Mesenchymal stem cell (in vitro differentiated cells and primary cell): ENCODE measurements around the gene ARMC9.

Source experiments
- DNase-seq: peaks from one replicate; pipeline ENCODE4 v3.0.0-alpha.2; 2013
- H2AFZ ChIP-seq: one replicate; pipeline ENCODE4 v1.6.1; 2013; ENCODE audit warnings: low read depth, mild to moderate bottlenecking, control low read depth, inconsistent platforms, low read length, moderate library complexity
- H2AK5ac ChIP-seq: 2 replicates; pipeline ENCODE4 v1.6.1; 2013; ENCODE audit warnings: low read length, moderate library complexity, mild to moderate bottlenecking, inconsistent platforms; ENCODE audit not compliant: severe bottlenecking
- H2BK120ac ChIP-seq: one replicate; pipeline ENCODE4 v1.6.1; 2013; ENCODE audit warnings: low read depth, mild to moderate bottlenecking, inconsistent platforms, low read length, moderate library complexity
- H2BK12ac ChIP-seq, 2 experiments: one replicate each; pipeline ENCODE4 v1.6.1; 2013; ENCODE audit warnings: inconsistent platforms in 2 of 2, low read length in 2 of 2, mild to moderate bottlenecking in 2 of 2, moderate library complexity in 2 of 2, control low read depth in 1 of 2
- H2BK15ac ChIP-seq: one replicate; pipeline ENCODE4 v1.6.1; 2013; ENCODE audit warnings: mild to moderate bottlenecking, low read depth, inconsistent platforms; ENCODE audit not compliant: poor library complexity, severe bottlenecking
- H2BK5ac ChIP-seq: 2 replicates; pipeline ENCODE4 v1.6.1; 2013; ENCODE audit warnings: low read depth, mild to moderate bottlenecking, low read length, control low read depth, inconsistent platforms; ENCODE audit not compliant: poor library complexity, severe bottlenecking
- H3K14ac ChIP-seq, 2 experiments: one replicate each; pipeline ENCODE4 v1.6.1; 2013; ENCODE audit warnings: inconsistent platforms in 2 of 2, low read length in 2 of 2, control low read depth in 1 of 2, mild to moderate bottlenecking in 1 of 2, moderate library complexity in 1 of 2
- H3K18ac ChIP-seq, 2 experiments: one replicate each; pipeline ENCODE4 v1.6.1; 2013; ENCODE audit warnings: inconsistent platforms in 2 of 2, low read length in 2 of 2, control low read depth in 1 of 2, low read depth in 1 of 2, mild to moderate bottlenecking in 1 of 2
- H3K23ac ChIP-seq, 2 experiments: one replicate each; pipeline ENCODE4 v1.6.1; 2013; ENCODE audit warnings: inconsistent platforms in 2 of 2, low read length in 2 of 2, mild to moderate bottlenecking in 2 of 2, moderate library complexity in 2 of 2, control low read depth in 1 of 2
- H3K27ac ChIP-seq: 2 replicates; pipeline ENCODE4 v1.5.1; 2013; ENCODE audit warnings: mild to moderate bottlenecking, moderate library complexity, low read length, control low read depth, inconsistent platforms; ENCODE audit not compliant: poor library complexity, severe bottlenecking
- H3K27me3 ChIP-seq, 2 experiments: 2 replicates each; pipeline versions ENCODE4 v1.6.1 to v1.7.0; 2013; ENCODE audit warnings: low read length in 2 of 2, mild to moderate bottlenecking in 2 of 2, moderate library complexity in 2 of 2, control low read depth in 1 of 2, inconsistent platforms in 1 of 2; ENCODE audit not compliant: control insufficient read depth in 1 of 2, insufficient read depth in 1 of 2
- H3K36me3 ChIP-seq, 2 experiments: 2 replicates each; pipeline versions ENCODE4 v1.6.1 to v1.7.0; 2013; ENCODE audit warnings: low read length in 2 of 2, control low read depth in 1 of 2, inconsistent platforms in 1 of 2, low read depth in 1 of 2, mild to moderate bottlenecking in 1 of 2; ENCODE audit not compliant: insufficient read depth in 2 of 2, control insufficient read depth in 1 of 2
- H3K4ac ChIP-seq, 2 experiments: one replicate each; pipeline ENCODE4 v1.6.1; 2013; ENCODE audit warnings: inconsistent platforms in 2 of 2, low read length in 2 of 2, mild to moderate bottlenecking in 2 of 2, moderate library complexity in 2 of 2, control low read depth in 1 of 2, low read depth in 1 of 2
- H3K4me1 ChIP-seq: 2 replicates; pipeline ENCODE4 v1.6.1; 2013; ENCODE audit warnings: low read depth, low read length, control low read depth; ENCODE audit not compliant: control insufficient read depth, insufficient read depth
- H3K4me2 ChIP-seq: 2 replicates; pipeline ENCODE4 v1.6.1; 2013; ENCODE audit warnings: low read length, mild to moderate bottlenecking, inconsistent platforms; ENCODE audit not compliant: poor library complexity, severe bottlenecking
- H3K4me3 ChIP-seq, 2 experiments: 2 replicates each; pipeline versions ENCODE4 v1.5.1 to v1.7.0; 2013; ENCODE audit warnings: low read length in 2 of 2, mild to moderate bottlenecking in 2 of 2, control low read depth in 1 of 2, low read depth in 1 of 2; ENCODE audit not compliant: insufficient read depth in 1 of 2
- H3K79me1 ChIP-seq: replicated peaks from 2 replicates; pipeline ENCODE4 v1.6.1; 2013; ENCODE audit warnings: mild to moderate bottlenecking, control low read depth, low read length, inconsistent platforms; ENCODE audit not compliant: poor library complexity, severe bottlenecking
- H3K9ac ChIP-seq: 2 replicates; pipeline ENCODE4 v1.7.0; 2013; ENCODE audit warnings: mild to moderate bottlenecking, low read length, moderate library complexity
- H3K9me3 ChIP-seq: 2 replicates; pipeline ENCODE4 v1.7.0; 2013; ENCODE audit warnings: mild to moderate bottlenecking, low read length; ENCODE audit not compliant: control insufficient read depth
- H4K8ac ChIP-seq: one replicate; pipeline ENCODE4 v1.6.1; 2013; ENCODE audit warnings: inconsistent platforms, mild to moderate bottlenecking, low read length, moderate library complexity
- H4K91ac ChIP-seq: one replicate; pipeline ENCODE4 v1.6.1; 2013; ENCODE audit warnings: mild to moderate bottlenecking, low read length, inconsistent platforms
- WGBS: methylation state at CpG from one replicate; pipeline ENCODE4 v1.1.7; 2013; ENCODE audit warnings: mixed read lengths; 5-methylcytosine and 5-hydroxymethylcytosine counted together

Gene ARMC9

DNA sequence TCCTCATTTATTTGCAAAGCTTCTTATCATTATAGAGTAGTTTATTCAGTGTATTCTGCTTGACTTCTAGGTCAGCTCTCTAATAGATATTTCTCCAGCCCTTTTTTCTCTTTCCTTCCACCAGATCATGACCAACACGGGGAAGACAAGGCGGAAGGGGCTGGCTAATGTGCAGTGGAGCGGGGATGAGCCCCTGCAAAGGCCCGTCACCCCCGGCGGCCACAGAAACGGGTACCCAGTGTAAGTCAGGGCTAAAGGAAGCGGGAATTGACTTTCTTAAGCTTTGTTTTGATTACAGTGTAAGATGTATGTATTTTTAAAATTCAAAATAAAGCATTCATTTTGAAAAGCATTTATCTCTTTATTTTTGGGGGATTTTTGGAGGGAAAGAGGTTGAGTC is 146.4 kb downstream of the ARMC9 start:
- no peak overlapping the region for H3K4me2 ChIP-seq
- H2BK12ac ChIP-seq = no peak overlapping the region
- no peak overlapping the region for H3K4me3 ChIP-seq
- no peak overlapping the region for H2BK5ac ChIP-seq
- no peak overlapping the region for H3K4ac ChIP-seq
- no peak overlapping the region for H3K23ac ChIP-seq
- no peak overlapping the region for H2AK5ac ChIP-seq
- H4K91ac ChIP-seq = no peak overlapping the region
- H3K9me3 ChIP-seq = no peaks in the 10 kb centered on the region
- H3K9ac ChIP-seq = no peak overlapping the region
- no peak for DNase-seq
- no peaks in the 10 kb centered on the region for H3K4me1 ChIP-seq
- H2AFZ ChIP-seq = no peak overlapping the region
- H2BK120ac ChIP-seq = no peak overlapping the region
- H3K18ac ChIP-seq = no peak overlapping the region
- H3K79me1 ChIP-seq = peaks cover 10% of the 10 kb centered on the region
- no peak overlapping the region for H3K14ac ChIP-seq
- H4K8ac ChIP-seq = no peak overlapping the region
- H3K27me3 ChIP-seq = no peaks in the 10 kb centered on the region
- H2BK15ac ChIP-seq = no peak overlapping the region
- peaks cover 28 to 82% of the 10 kb centered on the region in 2 experiments for H3K36me3 ChIP-seq
- no peak overlapping the region for H3K27ac ChIP-seq
- WGBS = 96% methylated on average over 5 of the region's 8 CpGs

DNA sequence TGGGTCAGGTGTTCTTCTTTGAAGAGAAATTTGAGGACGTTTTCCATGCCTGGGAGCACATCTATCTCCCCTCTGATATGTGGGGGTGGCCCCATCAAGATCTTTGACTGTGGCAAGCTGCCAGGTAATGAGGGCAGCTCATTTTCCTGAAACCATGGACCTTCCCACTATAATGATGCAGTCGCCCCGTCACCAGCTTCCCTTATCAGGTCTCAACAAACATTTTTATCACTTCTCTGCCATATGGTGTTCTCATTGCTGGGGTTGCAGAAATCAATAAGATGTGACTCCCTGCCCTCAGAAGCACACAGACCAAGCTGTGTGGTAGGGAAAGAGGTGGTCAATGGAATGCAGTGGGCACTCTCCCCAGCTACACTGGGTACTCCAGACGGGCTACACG is 148.7 kb downstream of the ARMC9 start:
- 94% methylated on average over 1 of the region's 5 CpGs for WGBS
- H2BK5ac ChIP-seq = no peak overlapping the region

GRCh38 chr2:231347638-231348037 is 149.2 kb downstream of the ARMC9 start:
- no peak overlapping the region for H2AK5ac ChIP-seq
- H3K4ac ChIP-seq = no peak overlapping the region
- no peak overlapping the region for H3K4me3 ChIP-seq
- H2BK120ac ChIP-seq = no peak overlapping the region
- H3K9me3 ChIP-seq = no peaks in the 10 kb centered on the region
- H3K14ac ChIP-seq = no peak overlapping the region
- no peak overlapping the region for H2AFZ ChIP-seq
- no peak overlapping the region for H2BK15ac ChIP-seq
- H3K18ac ChIP-seq = no peak overlapping the region
- H3K27ac ChIP-seq = no peak overlapping the region
- no peak overlapping the region for H4K8ac ChIP-seq
- DNase-seq = no peak
- no peaks in the 10 kb centered on the region for H3K4me1 ChIP-seq
- no peak overlapping the region for H3K23ac ChIP-seq
- no peak overlapping the region for H4K91ac ChIP-seq
- H2BK12ac ChIP-seq = no peak overlapping the region
- H3K27me3 ChIP-seq = no peaks in the 10 kb centered on the region
- H3K36me3 ChIP-seq = peaks cover 14 to 54% of the 10 kb centered on the region in 2 experiments
- H3K9ac ChIP-seq = no peak overlapping the region
- no peak overlapping the region for H3K4me2 ChIP-seq
- no peak overlapping the region for H2BK5ac ChIP-seq
- peaks cover 6% of the 10 kb centered on the region for H3K79me1 ChIP-seq
- WGBS = 100% methylated on average over 1 of the region's 1 CpG

More for the DNA sequence above, 148.7 kb downstream of the ARMC9 start:
- no peak overlapping the region for H3K18ac ChIP-seq
- no peak overlapping the region for H3K14ac ChIP-seq
- H3K36me3 ChIP-seq = peaks cover 18 to 60% of the 10 kb centered on the region in 2 experiments
- no peak overlapping the region for H2BK120ac ChIP-seq
- no peak overlapping the region for H2AFZ ChIP-seq
- no peaks in the 10 kb centered on the region for H3K4me1 ChIP-seq
- H3K27ac ChIP-seq = no peak overlapping the region
- no peaks in the 10 kb centered on the region for H3K27me3 ChIP-seq
- no peak overlapping the region for H2BK15ac ChIP-seq
- H2AK5ac ChIP-seq = no peak overlapping the region
- no peak overlapping the region for H4K8ac ChIP-seq
- DNase-seq = no peak
- no peak overlapping the region for H3K4me2 ChIP-seq
- H2BK12ac ChIP-seq = no peak overlapping the region
- H3K79me1 ChIP-seq = peaks cover 6% of the 10 kb centered on the region
- H3K4ac ChIP-seq = no peak overlapping the region
- H3K4me3 ChIP-seq = no peak overlapping the region
- no peaks in the 10 kb centered on the region for H3K9me3 ChIP-seq
- H3K23ac ChIP-seq = no peak overlapping the region
- H3K9ac ChIP-seq = no peak overlapping the region
- H4K91ac ChIP-seq = no peak overlapping the region

DNA sequence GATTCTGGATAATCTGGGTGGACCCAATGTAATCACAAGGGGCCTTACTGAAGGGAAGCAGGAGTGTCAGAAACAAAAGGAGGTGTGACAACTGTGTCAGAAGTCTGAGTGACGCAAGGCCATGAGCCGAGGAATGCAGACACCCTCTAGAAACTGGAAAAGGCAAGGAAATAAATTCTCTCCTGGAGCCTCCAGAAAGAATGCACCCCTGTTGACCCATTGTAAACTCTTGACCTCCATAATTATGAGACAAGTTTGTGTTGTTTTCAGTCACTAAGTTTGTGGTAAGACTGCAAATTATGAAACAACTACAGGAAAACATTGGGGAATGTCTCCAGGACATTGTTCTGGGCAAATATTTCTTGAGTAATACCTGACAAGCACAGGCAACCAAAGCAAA is 149.7 kb downstream of the ARMC9 start:
- DNase-seq = peak; percentile 55
- no peak overlapping the region for H2BK120ac ChIP-seq
- no peak overlapping the region for H3K27ac ChIP-seq
- no peak overlapping the region for H3K4me2 ChIP-seq
- H3K36me3 ChIP-seq = peaks cover 14 to 51% of the 10 kb centered on the region in 2 experiments
- no peak overlapping the region for H3K9ac ChIP-seq
- no peak overlapping the region for H2BK15ac ChIP-seq
- peaks cover 4% of the 10 kb centered on the region for H3K79me1 ChIP-seq
- H2BK5ac ChIP-seq = no peak overlapping the region
- no peak overlapping the region for H3K23ac ChIP-seq
- no peak overlapping the region for H2BK12ac ChIP-seq
- no peaks in the 10 kb centered on the region for H3K9me3 ChIP-seq
- no peak overlapping the region for H3K4ac ChIP-seq
- H2AK5ac ChIP-seq = no peak overlapping the region
- H4K8ac ChIP-seq = no peak overlapping the region
- H3K4me1 ChIP-seq = no peaks in the 10 kb centered on the region
- no peak overlapping the region for H2AFZ ChIP-seq
- H3K18ac ChIP-seq = no peak overlapping the region
- no peaks in the 10 kb centered on the region for H3K27me3 ChIP-seq
- H4K91ac ChIP-seq = no peak overlapping the region
- no peak overlapping the region for H3K4me3 ChIP-seq
- no peak overlapping the region for H3K14ac ChIP-seq
- 20% methylated on average over 2 of the region's 2 CpGs for WGBS
